Neural cell (in vitro differentiated cells): ENCODE results near the gene RNF41. TPM values are rescaled to one million over a fixed set of nuclear protein-coding genes. Genes with fewer than 3 reads are reported as not detected.

Source experiments
- H2AFZ ChIP-seq: fragments of 200-600, 300-800 bp; sonication (generic), shearing (Covaris generic); 2 replicates; pipeline ENCODE4 v1.6.0; 2014; ENCODE audit warnings: low read depth, mild to moderate bottlenecking, antibody characterized with exemption, low read length, moderate library complexity
- H3F3A ChIP-seq: fragments of 200-600 bp; shearing (Covaris generic); 2 replicates; pipeline ENCODE4 v1.6.1; 2016; ENCODE audit warnings: mild to moderate bottlenecking, moderate library complexity, mixed read lengths, antibody characterized with exemption, low read length; ENCODE audit not compliant: insufficient read depth, poor library complexity, severe bottlenecking
- H3K27ac ChIP-seq: fragments of 200-600, 300-800 bp; sonication (generic), shearing (Covaris generic); 2 replicates; pipeline ENCODE4 v1.5.1; 2014; ENCODE audit warnings: mild to moderate bottlenecking, low read length, moderate library complexity
- H3K27me3 ChIP-seq: fragments of 300-800, 200-600 bp; sonication (generic), shearing (Covaris generic); 2 replicates; pipeline ENCODE4 v1.6.0; 2014; ENCODE audit warnings: mild to moderate bottlenecking, low read depth, low read length, moderate library complexity; ENCODE audit not compliant: insufficient read depth
- H3K36me3 ChIP-seq: fragments of 300-800, 200-600 bp; sonication (generic), shearing (Covaris generic); 2 replicates; pipeline ENCODE4 v1.5.1; 2014; ENCODE audit warnings: mild to moderate bottlenecking, antibody characterized with exemption, low read length, moderate library complexity; ENCODE audit not compliant: insufficient read depth
- H3K4me2 ChIP-seq: fragments of 300-800, 200-600 bp; sonication (generic), shearing (Covaris generic); 2 replicates; pipeline ENCODE4 v1.6.0; 2014; ENCODE audit warnings: mild to moderate bottlenecking, low read length
- H3K4me3 ChIP-seq: fragments of 300-800, 200-600 bp; sonication (generic), shearing (Covaris generic); 2 replicates; pipeline ENCODE4 v1.5.1; 2014; ENCODE audit warnings: mild to moderate bottlenecking, low read length, moderate library complexity
- H3K79me2 ChIP-seq: fragments of 200-600 bp; shearing (Covaris generic); replicated peaks from 2 replicates; pipeline ENCODE4 v1.6.0; 2014; ENCODE audit warnings: mild to moderate bottlenecking, low read length, moderate library complexity; ENCODE audit not compliant: insufficient read depth
- H3K9ac ChIP-seq: fragments of 300-800, 200-600 bp; sonication (generic), shearing (Covaris generic); 2 replicates; pipeline ENCODE4 v1.6.1; 2016; ENCODE audit warnings: mild to moderate bottlenecking, low read length, mixed read lengths
- H3K9me2 ChIP-seq: fragments of 200-600 bp; shearing (Covaris generic); 2 replicates; pipeline ENCODE4 v1.6.1; 2016; ENCODE audit warnings: mild to moderate bottlenecking, low read length, mixed read lengths; ENCODE audit not compliant: insufficient read depth
- H3K9me3 ChIP-seq: fragments of 200-600, 300-800 bp; sonication (generic), shearing (Covaris generic); 2 replicates; pipeline ENCODE4 v1.6.1; 2016; ENCODE audit warnings: mild to moderate bottlenecking, mixed run types, low read length, moderate library complexity, mixed read lengths
- H4K20me1 ChIP-seq: fragments of 200-600 bp; shearing (Covaris generic); 2 replicates; pipeline ENCODE4 v1.6.1; 2016; ENCODE audit warnings: mild to moderate bottlenecking, mixed run types; ENCODE audit not compliant: insufficient read depth
- EP300 ChIP-seq: fragments of 450-650 bp; conservative IDR thresholded peaks from 2 replicates; pipeline ENCODE4 v1.6.1; 2014; ENCODE audit warnings: antibody characterized with exemption, mild to moderate bottlenecking, moderate library complexity; ENCODE audit not compliant: poor library complexity, severe bottlenecking
- EZH2 ChIP-seq: fragments of 200-600, 300-800 bp; shearing (Covaris generic), sonication (generic); IDR thresholded peaks from 2 replicates; pipeline ENCODE4 v1.6.1; 2014; ENCODE audit warnings: antibody characterized with exemption, low read length, borderline replicate concordance, mild to moderate bottlenecking; ENCODE audit not compliant: insufficient read depth, poor library complexity, severe bottlenecking
- MXI1 ChIP-seq: fragments of 450-650 bp; conservative IDR thresholded peaks from 2 replicates; pipeline ENCODE4 v1.6.1; 2014; ENCODE audit warnings: antibody characterized with exemption, mild to moderate bottlenecking; ENCODE audit not compliant: poor library complexity, severe bottlenecking
- POLR2AphosphoS5 ChIP-seq: IDR thresholded peaks from 2 replicates; pipeline ENCODE4 v1.6.1; 2012
- RAD21 ChIP-seq: fragments of 450-650 bp; conservative IDR thresholded peaks from 2 replicates; pipeline ENCODE4 v1.6.1; 2014; ENCODE audit warnings: antibody characterized with exemption, mild to moderate bottlenecking, moderate library complexity
- REST ChIP-seq: IDR thresholded peaks from 2 replicates; pipeline ENCODE4 v1.6.1; 2012; ENCODE audit warnings: borderline replicate concordance
- SMC3 ChIP-seq: fragments of 450-650 bp; conservative IDR thresholded peaks from 2 replicates; pipeline ENCODE4 v1.6.1; 2014; ENCODE audit warnings: antibody characterized with exemption, mild to moderate bottlenecking, moderate library complexity; ENCODE audit not compliant: poor library complexity
- TAF1 ChIP-seq: IDR thresholded peaks from 2 replicates; pipeline ENCODE4 v1.6.1; 2012; ENCODE audit warnings: low read depth
- polyA plus RNA-seq: library from polyadenylated mRNA; depleted of rRNA; stranded (reverse); fragments of >200 nt; gene quantifications from 2 replicates; pipeline ENCODE4 v1.2.3, GENCODE V29; 2014
- TF ChIP-seq, protein P1 (sequence below): fragments of 450-650 bp; IDR thresholded peaks from 2 replicates; pipeline ENCODE4 v1.5.1; 2014; ENCODE audit warnings: antibody characterized with exemption, mild to moderate bottlenecking, moderate library complexity; ENCODE audit not compliant: poor library complexity, severe bottlenecking

Gene RNF41
- polyA plus RNA-seq, 1 donor from 2014 or later, result 108 TPM

- no peaks in the 10 kb centered on the region for H4K20me1 ChIP-seq
- no peaks in the 10 kb centered on the region for H3K36me3 ChIP-seq
- no peaks in the 10 kb centered on the region for H3F3A ChIP-seq
- no peaks in the 10 kb centered on the region for H3K9me3 ChIP-seq
- no peak overlapping the region for H3K4me3 ChIP-seq
- no peak overlapping the region for H3K27ac ChIP-seq
- no peaks in the 10 kb centered on the region for H3K9me2 ChIP-seq
- no peak overlapping the region for H3K4me2 ChIP-seq
- H2AFZ ChIP-seq, result no peak overlapping the region
- no peaks in the 10 kb centered on the region for H3K79me2 ChIP-seq
- TF ChIP-seq EZH2, result no peak
- TF ChIP-seq EP300, result no peak
- TF ChIP-seq, protein P1, sequence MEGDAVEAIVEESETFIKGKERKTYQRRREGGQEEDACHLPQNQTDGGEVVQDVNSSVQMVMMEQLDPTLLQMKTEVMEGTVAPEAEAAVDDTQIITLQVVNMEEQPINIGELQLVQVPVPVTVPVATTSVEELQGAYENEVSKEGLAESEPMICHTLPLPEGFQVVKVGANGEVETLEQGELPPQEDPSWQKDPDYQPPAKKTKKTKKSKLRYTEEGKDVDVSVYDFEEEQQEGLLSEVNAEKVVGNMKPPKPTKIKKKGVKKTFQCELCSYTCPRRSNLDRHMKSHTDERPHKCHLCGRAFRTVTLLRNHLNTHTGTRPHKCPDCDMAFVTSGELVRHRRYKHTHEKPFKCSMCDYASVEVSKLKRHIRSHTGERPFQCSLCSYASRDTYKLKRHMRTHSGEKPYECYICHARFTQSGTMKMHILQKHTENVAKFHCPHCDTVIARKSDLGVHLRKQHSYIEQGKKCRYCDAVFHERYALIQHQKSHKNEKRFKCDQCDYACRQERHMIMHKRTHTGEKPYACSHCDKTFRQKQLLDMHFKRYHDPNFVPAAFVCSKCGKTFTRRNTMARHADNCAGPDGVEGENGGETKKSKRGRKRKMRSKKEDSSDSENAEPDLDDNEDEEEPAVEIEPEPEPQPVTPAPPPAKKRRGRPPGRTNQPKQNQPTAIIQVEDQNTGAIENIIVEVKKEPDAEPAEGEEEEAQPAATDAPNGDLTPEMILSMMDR, result no peak
- no peak for TF ChIP-seq SMC3
- no peak for TF ChIP-seq MXI1
- no peak for TF ChIP-seq RAD21
- TF ChIP-seq TAF1, result no peak
- TF ChIP-seq REST, result no peak
- no peak for TF ChIP-seq POLR2AphosphoS5
- H3K27me3 ChIP-seq, result no peaks in the 10 kb centered on the region
- H3K9ac ChIP-seq, result no peak overlapping the region
Measured at GRCh38 chr12:56172839-56173238, 48.9 kb downstream of the RNF41 start.

DNA sequence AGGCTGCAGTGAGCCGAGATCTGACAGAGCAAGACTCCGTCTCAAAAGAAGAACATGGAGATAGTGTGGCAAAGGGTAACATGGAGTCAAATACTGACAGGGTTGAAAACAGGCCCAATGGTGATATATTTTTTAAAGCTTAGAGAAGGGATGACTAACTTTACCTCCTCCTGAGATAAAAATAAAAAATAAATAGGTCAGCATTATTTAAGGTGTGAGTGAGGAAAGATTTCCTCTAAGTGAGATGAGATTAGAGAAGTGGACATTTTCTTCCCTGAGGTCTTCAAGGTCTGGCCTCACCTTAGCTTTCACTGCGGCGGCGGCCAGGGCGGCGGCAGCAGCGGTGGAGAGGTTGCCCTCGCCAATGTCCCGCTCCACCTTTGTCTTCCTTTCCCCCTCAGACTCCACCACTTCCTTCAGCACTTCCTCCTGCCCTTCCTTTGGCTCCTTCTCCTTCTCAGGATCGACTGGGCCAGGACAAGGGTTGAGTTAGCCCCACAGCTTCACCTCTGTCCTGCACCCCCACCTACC, 52.4 kb downstream of the RNF41 start:
- H3K9me2 ChIP-seq, result no peaks in the 10 kb centered on the region
- no peak overlapping the region for H3K4me3 ChIP-seq
- no peaks in the 10 kb centered on the region for H3K27me3 ChIP-seq
- H3F3A ChIP-seq, result no peaks in the 10 kb centered on the region
- no peaks in the 10 kb centered on the region for H4K20me1 ChIP-seq
- TF ChIP-seq MXI1, result no peak
- no peak for TF ChIP-seq SMC3
- no peaks in the 10 kb centered on the region for H3K79me2 ChIP-seq
- H3K9ac ChIP-seq, result no peak overlapping the region
- no peaks in the 10 kb centered on the region for H3K36me3 ChIP-seq
- H3K27ac ChIP-seq, result no peak overlapping the region
- H2AFZ ChIP-seq, result no peak overlapping the region
- H3K9me3 ChIP-seq, result no peaks in the 10 kb centered on the region
- no peak overlapping the region for H3K4me2 ChIP-seq
